ENCODE data around the gene RPLP1.
A peak's percentile ranks its signal among the peaks of the same experiment; 100 is the strongest.

The RPLP1 gene

DNA sequence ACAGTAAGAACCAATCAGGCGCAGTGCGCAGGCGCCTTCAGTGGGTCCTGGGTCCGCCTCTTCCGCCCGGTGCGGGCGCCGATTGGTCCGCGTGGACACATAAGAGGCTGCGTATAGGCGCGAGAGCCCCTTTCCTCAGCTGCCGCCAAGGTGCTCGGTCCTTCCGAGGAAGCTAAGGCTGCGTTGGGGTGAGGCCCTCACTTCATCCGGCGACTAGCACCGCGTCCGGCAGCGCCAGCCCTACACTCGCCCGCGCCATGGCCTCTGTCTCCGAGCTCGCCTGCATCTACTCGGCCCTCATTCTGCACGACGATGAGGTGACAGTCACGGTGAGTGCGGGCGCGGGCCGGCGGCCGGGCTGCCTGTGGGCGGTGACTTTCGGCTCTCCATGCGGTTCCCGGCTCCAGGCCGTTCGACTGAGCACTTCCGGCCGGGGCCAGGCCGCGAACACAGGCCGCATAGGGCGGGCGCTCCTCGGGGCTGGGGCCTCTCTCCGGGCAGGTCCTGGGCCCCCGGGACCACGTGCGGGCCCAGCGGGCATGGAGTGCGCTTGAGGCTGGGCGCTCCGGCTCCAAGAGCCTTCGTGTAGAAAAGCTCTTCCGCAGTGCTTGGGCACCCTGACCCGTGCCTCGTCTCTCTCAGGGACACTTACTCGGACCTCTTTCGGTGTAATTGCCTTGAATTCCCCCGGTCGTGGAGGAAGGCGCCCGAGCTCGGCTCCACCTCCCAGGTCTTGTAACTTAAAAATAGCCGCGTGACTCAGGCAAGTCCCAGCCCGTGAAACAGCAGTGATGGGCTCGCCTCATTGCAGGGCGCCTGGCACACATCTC is at the start of gene RPLP1:
Gene RPLP1, plus strand, starts transcription at position 127 of the 830 bp plus-strand sequence. Its CDS starts 131 bp downstream, at position 258.
- DNase-seq (ENCODE audit: low spot score): peak; percentile 95

DNA sequence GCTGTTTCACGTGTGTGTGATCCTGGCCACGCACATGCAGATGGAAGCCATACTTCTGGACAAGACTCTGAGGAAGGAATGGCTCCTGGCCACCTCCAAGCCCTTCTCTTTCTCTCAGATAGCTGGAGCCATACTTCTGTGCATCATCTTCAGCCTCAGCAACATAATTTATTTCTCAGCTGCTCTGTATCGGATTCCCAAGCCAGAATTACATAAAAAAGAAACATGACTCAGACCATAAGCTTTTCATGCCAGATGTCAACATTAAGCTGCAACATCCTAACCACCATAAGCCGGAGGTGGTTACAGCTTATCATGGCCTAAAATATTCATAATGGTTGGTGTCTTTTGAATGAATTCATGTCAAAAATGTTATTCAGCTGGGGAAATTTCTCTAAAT is 49.0 kb upstream of the RPLP1 start:
- no peak for DNase-seq (ENCODE audit: low spot score)

DNA sequence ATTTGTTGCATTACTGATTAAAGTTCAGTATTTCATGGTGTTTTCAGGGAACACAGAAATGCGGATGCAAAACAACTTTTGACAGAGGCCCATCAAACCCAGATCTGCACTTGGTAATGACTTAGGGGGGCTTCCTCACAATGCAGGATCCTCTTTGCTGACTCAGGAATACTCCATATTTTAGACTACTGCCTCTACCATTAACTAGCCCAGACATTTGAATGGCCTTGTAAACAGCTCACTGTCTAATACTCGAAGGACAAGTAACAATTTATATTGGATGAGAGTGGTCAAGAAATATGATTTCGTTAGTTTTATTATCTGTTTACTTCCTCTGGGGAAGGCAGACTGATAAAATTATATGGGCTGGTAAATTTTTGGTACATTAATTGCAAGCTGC is 47.5 kb upstream of the RPLP1 start:
- no peak for DNase-seq (ENCODE audit: low spot score)

DNA sequence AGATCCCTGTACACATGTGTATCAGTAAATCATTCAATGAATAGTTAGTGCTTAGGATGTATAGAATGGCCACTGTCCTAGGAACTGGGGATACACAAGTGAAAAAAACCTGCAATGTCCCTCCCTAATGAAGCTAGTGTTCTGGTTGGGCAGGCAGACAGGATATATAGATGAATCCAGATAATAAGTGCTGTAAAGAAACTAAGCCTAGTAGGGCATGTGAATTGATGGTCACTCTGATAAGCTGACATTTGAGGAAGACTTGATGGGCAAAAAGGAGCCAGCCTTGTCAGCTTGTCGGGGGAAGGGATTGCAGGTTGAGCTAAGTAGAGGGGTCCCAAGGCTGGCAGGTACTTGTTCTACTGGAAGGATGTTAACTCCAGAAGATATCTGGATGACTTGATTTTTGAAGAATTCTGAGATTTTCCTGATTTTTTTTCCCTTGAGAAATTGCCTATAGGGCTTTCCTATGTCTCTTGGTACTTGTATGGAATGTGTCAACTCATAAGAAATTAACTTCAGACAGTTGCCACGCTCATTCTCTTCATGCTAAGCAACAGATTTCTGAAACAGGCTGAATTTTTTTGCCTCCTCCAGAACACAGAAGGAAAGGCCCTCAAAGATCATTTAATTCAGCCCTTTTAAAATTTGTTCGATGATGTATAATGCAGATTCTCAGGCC is 44.8 kb upstream of the RPLP1 start:
- no peak for DNase-seq (ENCODE audit: low spot score)

DNA sequence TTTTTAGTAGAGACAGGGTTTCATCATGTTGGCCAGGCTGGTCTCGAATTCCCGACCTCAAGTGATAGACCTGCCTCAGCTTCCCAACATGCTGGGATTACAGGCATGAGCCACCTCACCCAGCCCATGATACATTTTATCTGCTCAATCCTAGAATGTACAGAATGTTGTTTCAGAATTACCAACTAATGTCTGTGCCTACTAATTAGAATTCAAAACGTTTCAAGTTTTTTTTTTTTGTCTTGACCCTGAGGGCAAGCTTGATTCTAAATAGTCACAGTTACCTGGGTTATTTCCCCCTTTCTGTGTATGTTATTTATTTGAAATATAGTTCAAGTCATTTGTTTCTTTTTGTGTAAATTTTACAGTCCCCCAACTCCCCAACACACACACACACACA is 43.8 kb upstream of the RPLP1 start:
- no peak for DNase-seq (ENCODE audit: low spot score)

DNA sequence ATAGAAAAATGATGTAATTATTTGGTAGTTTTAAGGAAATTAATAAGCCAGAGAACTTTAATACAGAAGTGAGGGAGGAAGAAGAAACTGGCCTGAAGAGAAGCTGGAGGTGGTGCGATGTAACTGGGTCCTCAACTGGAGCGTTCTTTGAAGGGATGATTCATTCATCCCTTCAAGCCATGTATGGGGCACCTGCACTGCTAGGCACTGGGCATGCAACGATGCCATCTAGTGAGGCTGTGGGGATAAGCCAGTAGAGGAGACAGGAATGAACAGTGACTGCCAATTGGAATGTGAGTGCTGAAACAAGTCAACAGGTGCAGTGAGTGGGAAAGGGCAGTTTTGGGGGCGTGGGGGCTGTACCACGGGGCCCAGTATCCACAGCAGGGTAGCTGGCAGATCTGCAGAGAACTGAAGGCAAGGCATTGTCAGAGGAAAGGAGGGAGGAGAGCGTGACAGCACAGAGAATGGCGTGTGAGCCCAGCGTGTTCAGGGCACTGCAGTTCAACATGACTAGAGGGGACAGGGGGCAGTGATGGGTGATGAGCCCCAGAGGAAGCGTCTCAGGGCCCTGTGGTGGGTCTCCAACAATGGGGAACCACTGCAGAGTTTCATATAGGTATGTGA is 42.3 kb upstream of the RPLP1 start:
- DNase-seq (ENCODE audit: low spot score): peak; percentile 66

DNA sequence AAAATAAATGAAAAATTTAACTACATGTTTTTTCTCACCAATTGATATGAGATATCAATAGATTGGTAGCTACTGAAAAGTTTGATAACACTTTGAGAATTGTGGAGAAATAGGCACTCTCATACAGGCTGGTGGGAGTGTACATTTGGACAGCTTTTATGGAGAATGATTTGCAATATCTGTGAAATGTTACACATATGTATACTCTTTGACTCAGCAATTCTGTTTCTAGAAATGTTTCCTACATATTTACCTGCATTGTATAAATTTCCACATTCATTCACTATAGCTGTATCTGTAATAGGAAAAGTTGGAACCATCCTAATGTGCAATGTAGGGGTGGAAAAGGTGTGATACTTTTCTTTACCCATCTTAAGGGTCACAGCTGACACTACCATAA is 40.3 kb upstream of the RPLP1 start:
- DNase-seq (ENCODE audit: low spot score): no peak

DNA sequence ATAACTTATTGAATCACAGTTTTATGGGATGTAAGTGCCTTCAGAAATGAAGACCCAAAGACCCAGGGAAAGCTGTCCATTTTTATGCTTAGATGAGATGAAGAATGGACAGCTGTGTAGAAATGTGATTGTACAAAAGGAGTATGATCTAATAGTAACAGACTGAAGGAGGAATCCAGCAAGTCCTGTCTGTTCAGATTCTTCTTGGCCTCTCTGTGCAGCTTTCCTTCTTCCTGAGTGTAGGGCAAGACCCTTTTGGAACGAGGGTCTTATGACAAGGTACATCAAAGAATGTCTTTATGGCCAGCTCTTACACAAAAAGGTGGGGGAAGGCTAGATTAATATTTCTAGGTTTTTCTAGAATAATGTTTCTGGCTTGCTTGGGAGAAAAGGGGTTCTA is 39.9 kb upstream of the RPLP1 start:
- DNase-seq (ENCODE audit: low spot score): no peak

DNA sequence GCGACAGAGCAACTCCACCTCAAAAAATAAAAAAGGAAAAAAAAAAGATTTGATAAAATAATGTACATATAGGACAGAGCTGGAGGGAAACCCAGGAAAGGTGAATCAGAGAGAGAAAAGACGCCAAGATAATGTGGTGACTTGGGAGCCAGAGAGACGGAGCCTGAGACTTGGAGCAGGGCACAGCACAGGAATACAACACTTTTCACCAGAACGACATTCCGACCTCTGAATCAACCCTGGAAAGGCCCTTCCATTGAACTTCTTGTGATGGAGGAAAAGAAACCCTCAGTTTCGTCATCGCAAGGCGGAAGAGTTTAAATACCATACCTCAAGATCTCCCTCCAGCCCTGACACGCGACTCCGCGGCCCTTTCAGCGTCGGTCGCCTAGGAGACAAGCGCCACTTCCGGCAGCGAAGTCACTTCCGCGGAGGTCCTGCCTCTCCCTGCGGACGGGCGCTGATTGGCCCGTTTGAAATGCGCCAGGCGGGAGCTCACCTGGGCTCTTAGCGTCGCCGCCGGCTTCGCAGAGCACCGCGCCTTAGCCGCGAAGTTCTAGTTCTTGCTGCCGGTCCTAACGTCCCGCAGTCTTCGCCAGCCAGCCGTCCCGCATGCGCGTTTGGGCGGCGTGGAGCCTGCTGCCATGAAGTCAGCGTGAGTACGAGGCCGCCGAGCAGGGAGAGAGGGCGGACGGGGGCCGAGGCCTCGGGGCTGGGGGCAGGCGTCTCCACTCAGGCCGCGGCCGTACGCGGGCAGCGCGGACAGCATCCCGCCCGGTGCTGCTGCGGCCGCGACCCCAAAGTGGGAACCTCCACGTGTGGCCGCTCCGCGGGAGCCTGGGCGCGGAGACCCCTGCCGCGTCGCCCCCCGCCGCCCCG is 38.6 kb upstream of the RPLP1 start, which contains the start of gene KIF23:
Gene KIF23, plus strand, starts transcription at position 528 of the 879 bp plus-strand sequence. Its CDS starts 117 bp downstream, at position 645.
- peak; percentile 93 for DNase-seq (ENCODE audit: low spot score)

DNA sequence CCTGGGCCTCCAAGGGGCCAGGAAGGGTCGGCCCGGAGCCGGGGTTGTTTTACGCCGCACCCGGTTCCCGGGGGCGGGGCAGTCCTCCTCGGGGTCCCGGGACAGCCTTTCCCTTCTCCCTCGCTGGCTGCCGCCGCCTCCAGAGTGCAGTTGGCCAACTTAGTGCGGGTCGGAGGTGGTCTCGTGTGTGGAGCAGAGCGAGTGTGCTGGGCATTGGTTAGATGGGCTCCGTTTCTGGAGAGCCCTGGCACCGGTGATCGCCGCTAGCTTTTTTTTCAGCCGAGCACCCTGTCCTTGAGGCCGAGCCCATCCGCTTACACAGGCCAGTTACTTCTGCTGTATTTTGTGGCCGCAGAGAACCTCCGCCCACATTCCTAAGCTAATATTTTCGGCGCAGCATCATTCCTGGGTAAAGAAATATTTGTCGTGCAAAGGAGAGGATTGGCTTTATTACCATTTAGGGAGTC is 37.9 kb upstream of the RPLP1 start:
- DNase-seq (ENCODE audit: low spot score): peak; percentile 88

DNA sequence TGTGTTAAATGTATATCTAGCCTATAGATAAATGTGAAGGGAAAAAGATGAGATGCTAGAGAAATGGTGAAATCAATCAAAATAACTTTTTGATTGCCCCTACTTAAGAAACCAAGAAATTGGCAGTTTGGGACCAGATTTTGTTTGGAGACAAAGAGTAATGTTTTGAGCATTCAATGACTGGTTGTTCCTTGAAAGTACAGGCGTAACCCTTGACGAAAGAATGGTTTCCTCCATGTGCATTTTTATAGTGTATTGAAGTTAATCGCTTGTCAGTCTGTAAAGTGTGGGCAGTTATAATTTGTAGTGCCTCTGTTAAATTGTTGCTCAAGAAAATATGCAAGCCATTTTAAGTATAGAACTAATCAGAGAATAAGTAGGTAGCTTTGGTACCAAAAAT is 37.2 kb upstream of the RPLP1 start:
- peak; percentile 45 for DNase-seq (ENCODE audit: low spot score)

DNA sequence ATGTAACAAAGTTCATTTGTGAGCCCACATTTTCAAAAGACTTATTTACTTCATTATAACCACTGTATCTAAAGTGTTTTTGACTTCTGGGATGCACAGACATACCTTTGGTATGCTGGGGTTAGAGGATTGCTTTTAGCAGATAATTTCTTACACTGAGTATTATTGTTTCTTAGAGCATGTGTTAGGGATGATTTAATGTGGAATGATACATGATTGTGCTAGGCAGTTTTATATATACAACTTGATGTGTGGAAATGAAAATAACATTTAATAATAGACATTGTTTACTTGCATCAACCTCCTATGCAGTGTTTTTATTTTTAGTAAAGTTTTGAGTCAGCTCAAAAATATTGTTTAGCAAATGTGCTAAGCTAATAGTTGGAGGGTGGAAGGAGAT is 35.0 kb upstream of the RPLP1 start:
- DNase-seq (ENCODE audit: low spot score): no peak

DNA sequence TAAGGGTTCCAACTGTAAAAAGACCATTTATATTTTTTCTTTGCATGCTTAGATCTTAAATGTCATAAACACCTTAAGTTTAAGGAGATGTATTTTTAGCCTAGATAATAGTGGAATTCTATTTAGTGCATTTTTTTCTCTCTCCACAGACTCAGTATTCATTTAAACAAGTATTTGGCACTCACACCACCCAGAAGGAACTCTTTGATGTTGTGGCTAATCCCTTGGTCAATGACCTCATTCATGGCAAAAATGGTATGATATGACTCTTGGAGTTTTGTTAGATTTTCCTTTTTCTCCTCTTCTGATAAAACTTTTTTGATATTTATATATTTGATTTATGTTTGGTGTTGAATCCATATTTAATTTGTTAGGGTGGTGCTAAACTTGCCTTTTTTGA is 31.1 kb upstream of the RPLP1 start:
- no peak for DNase-seq (ENCODE audit: low spot score)

DNA sequence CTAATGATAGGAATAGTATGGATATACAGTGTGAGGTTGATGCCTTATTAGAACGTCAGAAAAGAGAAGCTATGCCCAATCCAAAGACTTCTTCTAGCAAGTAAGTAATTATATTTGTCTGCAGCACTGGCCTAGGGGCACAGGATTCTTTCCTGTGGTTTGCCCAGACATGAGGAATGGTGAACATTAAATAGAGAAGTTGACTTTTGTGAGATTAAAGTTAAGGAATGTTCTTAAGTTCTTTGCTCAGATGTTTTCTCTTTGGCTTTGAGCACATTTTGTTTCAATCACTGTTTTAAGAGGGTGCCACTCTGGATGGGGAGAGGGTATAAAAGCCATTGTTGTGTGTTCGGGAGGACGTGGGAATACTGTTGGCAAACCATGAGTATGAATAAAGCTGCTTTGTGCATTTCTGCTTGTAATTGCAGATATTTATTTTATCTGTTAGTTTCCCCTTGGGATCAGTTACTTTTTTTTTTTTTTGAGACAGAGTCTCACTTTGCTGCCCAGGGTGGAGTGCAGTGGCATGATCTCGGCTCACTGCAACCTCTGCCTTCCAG is 30.2 kb upstream of the RPLP1 start:
- no peak for DNase-seq (ENCODE audit: low spot score)

DNA sequence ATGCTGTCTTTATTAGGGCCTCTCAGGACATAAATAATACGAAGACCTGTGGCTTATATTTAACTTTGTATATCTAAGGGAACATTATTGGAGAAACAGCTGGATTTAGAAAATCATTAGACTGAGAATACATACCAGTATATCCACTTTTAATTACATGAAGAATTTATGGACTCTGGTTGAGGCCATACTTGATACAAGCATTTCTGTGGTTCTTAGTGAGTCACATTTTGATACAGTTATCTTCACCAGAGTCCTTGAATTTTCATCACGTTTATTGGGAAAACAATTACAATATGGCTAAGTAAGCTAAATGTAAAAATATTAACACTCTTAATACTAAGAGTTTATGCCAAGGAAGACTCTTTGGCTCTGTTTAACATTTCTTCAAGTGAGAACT is 28.6 kb upstream of the RPLP1 start:
- no peak for DNase-seq (ENCODE audit: low spot score)

DNA sequence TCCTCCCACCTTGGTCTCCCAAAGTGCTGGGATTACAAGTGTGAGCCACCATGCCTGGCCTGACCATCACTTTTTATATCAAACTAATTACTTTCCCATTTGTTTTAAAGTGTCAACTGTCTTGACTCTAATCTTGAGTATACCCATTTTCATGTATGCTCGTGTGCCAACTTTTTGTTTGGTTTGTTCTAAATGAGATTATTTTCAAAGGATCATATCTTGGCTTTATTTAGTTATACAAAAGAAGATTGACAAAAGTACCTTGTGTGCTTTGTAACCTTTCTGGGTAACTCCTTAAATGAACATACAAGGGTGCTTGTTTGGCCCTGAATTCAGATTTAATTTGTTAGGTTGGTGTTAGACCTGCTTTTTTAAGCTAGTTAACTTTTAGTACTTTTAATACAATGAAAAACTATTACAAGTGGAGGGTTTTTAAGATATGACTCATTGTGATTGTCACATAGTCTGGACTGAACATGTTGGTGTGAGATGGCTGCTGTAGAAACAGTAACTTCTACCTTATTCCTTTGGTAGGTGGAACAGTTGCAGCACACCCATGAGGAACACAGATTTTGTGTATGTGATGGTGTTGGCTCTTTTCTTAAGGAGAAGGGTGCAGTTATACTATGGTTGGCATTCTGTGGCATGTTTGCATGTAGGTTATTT is 27.7 kb upstream of the RPLP1 start:
- DNase-seq (ENCODE audit: low spot score): no peak

DNA sequence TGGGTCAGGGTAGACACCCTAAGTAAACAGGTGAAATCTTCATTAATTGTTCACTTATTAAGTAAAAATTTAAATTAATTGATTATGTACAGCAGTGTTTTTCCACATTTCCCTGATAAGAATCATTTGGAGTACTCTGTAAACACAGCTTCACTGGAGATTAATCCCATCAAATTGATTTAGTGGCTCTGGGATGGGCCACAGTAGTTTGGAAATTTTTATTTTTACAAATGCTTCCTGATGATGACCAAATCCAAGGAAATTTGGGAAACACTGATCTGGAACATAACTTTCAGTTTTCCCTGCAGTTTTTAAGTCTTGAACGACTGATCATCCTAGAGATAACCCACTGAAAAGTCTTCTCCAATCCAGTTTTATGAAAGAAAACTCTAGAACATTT is 18.8 kb upstream of the RPLP1 start:
- no peak for DNase-seq (ENCODE audit: low spot score)

DNA sequence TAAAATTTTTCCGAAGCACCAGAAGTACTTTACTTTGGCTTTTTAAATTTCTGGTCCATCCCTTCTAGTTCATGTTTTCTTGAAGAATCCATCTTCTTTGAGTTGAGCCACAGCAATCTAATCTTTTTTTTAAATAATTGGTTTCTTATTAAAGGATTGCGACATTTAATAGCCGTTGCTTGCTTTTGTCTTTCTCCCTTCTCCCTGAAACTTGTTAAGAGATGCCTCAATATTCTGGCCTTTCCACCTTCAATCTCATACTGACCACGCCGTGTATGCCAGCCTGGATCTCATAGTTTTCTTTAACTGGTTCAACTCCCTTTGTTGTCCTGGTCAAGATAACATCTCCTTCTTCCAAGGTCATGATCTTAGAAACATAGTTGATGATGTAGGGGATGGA is 18.4 kb upstream of the RPLP1 start:
- DNase-seq (ENCODE audit: low spot score): no peak

DNA sequence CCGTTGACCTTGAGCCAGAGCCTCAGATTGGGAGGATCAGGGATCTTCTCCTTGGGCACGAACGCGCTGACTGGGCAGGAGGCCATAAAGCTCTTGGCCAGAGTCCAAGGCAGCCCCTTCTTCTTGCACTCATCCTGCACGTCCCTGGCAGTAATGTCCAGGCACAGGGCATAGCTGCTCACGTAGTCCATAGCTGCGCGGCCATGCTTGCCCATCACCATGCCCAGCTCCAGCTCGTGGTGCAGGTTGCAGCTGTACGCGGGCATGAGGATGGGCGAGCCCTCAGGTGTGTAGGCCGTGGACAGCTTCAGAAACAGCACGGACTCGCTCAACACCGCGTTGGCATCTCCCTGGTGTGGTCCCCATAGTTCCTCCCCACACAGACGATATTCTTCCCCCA is 17.9 kb upstream of the RPLP1 start:
- DNase-seq (ENCODE audit: low spot score): no peak

DNA sequence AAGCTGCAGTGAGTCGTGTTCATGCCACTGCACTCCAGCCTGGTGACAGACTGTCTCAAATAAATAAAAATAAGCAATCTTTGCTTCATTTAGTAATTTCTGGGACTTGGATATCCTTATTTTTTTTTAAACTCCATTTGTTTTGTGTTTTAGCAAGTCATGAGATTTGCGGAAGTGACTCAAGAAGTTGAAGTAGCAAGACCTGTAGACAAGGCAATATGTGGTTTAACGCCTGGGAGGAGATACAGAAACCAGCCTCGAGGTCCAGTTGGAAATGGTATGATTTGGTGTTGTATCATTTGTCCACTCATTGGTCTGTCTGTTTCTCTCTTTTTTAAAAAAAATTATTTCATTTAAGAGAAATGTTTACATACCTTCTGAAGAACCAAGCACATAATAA is 16.6 kb upstream of the RPLP1 start:
- DNase-seq (ENCODE audit: low spot score): no peak

DNA sequence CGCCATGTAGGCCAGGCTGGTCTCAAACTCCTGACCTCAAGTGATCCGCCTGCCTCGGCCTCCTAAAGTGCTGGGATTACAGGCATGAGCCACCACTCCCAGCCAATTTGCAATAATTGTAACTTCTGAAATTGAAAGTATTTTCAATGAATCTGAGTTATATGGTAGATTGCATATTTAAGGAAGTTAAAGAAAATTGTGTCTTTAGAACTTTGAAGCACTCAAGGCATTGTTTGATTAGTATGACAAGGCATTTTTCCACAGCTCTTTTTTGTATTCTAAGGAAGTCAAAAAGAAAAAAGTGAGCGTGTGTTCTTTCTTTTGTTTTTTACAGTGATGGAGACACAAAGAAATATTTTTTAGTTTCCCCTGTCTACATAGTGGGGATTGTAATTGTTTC is 15.7 kb upstream of the RPLP1 start:
- no peak for DNase-seq (ENCODE audit: low spot score)

Data from RKO (cell line).